Stimulated activated CD8-positive, alpha-beta memory T cell treated with anti-CD3 and anti-CD28 coated beads, Interleukin-4, amount 100 ng/mL, for 48 hours (primary cell): ENCODE measurements around the gene NBPF3.
"Not testable (repeated sequence)": the region's sequence is repeated elsewhere in the genome, so short reads cannot be mapped to it uniquely, and the experiment has no call there.

Experiments used
- DNase-seq: peaks from one replicate; pipeline ENCODE4 v3.0.0-alpha.2; 2020

Gene NBPF3

GRCh38 chr1:21439345-21439720, 604 bp upstream of the NBPF3 start:
- DNase-seq = no peak

GRCh38 chr1:21440630-21441125, 741 bp downstream of the NBPF3 start:
- DNase-seq = peak; percentile 60

- not testable (repeated sequence) for DNase-seq
Measured at GRCh38 chr1:21446647-21447046, 6.7 kb downstream of the NBPF3 start.

- no peak for DNase-seq
Measured at GRCh38 chr1:21447311-21447710, 7.4 kb downstream of the NBPF3 start.

- DNase-seq = no peak
Measured at GRCh38 chr1:21449906-21450305, 10.0 kb downstream of the NBPF3 start.

GRCh38 chr1:21451212-21451611, 11.3 kb downstream of the NBPF3 start:
- no peak for DNase-seq

GRCh38 chr1:21451981-21452411, 12.1 kb downstream of the NBPF3 start:
- no peak for DNase-seq

- not testable (repeated sequence) for DNase-seq
Measured at GRCh38 chr1:21453964-21454614, 14.2 kb downstream of the NBPF3 start.

GRCh38 chr1:21454904-21455303, 15.0 kb downstream of the NBPF3 start:
- not testable (repeated sequence) for DNase-seq

- DNase-seq = no peak
Measured at GRCh38 chr1:21457654-21458053, 17.7 kb downstream of the NBPF3 start.

GRCh38 chr1:21465127-21465526, 25.2 kb downstream of the NBPF3 start:
- not testable (repeated sequence) for DNase-seq

- not testable (repeated sequence) for DNase-seq
Measured at GRCh38 chr1:21467946-21468345, 28.0 kb downstream of the NBPF3 start.

- DNase-seq = peak; percentile 66
Measured at GRCh38 chr1:21468599-21468998, 28.7 kb downstream of the NBPF3 start.

- DNase-seq = no peak
Measured at GRCh38 chr1:21469581-21469980, 29.6 kb downstream of the NBPF3 start.

GRCh38 chr1:21472861-21473260, 32.9 kb downstream of the NBPF3 start:
- DNase-seq = no peak

- no peak for DNase-seq
Measured at GRCh38 chr1:21478356-21478755, 38.4 kb downstream of the NBPF3 start.

- DNase-seq = not testable (repeated sequence)
Measured at GRCh38 chr1:21483881-21484280, 43.9 kb downstream of the NBPF3 start.

- DNase-seq = no peak
Measured at GRCh38 chr1:21489146-21489545, 49.2 kb downstream of the NBPF3 start.

- DNase-seq = peak; percentile 49
Measured at GRCh38 chr1:21490774-21491487, 51.0 kb downstream of the NBPF3 start.

- no peak for DNase-seq
Measured at GRCh38 chr1:21491488-21492355, 51.8 kb downstream of the NBPF3 start.

- DNase-seq = no peak
Measured at GRCh38 chr1:21492356-21492625, 52.4 kb downstream of the NBPF3 start.

GRCh38 chr1:21494196-21494595, 54.3 kb downstream of the NBPF3 start:
- no peak for DNase-seq

- DNase-seq = no peak
Measured at GRCh38 chr1:21495225-21495820, 55.4 kb downstream of the NBPF3 start.
